H9 (cell line): ENCODE measurements around the gene INPP4A. TPM values are rescaled to one million over a fixed set of nuclear protein-coding genes. Genes with fewer than 3 reads are reported as not detected.

Source experiments
- DNase-seq: peaks from one replicate; pipeline ENCODE4 v3.0.0-alpha.2; 2017
- H2AFZ ChIP-seq: one replicate; pipeline ENCODE4 v1.6.1; 2013; ENCODE audit warnings: mild to moderate bottlenecking, low read length, control low read depth, moderate library complexity
- H2AK5ac ChIP-seq: 2 replicates; pipeline ENCODE4 v1.6.1; 2013; ENCODE audit warnings: low read length, control low read depth, mixed read lengths; ENCODE audit not compliant: insufficient read length
- H2BK120ac ChIP-seq: one replicate; pipeline ENCODE4 v1.6.1; 2013; ENCODE audit warnings: low read depth, mild to moderate bottlenecking, low read length, control low read depth, inconsistent platforms; ENCODE audit not compliant: poor library complexity, severe bottlenecking
- H2BK12ac ChIP-seq: 2 replicates; pipeline ENCODE4 v1.6.1; 2013; ENCODE audit warnings: low read length, control low read depth, mixed read lengths, low read depth; ENCODE audit not compliant: insufficient read length
- H2BK15ac ChIP-seq: 2 replicates; pipeline ENCODE4 v1.6.1; 2013; ENCODE audit warnings: low read depth, low read length, control low read depth
- H2BK20ac ChIP-seq: one replicate; pipeline ENCODE4 v1.6.1; 2013; ENCODE audit warnings: low read depth, mild to moderate bottlenecking, low read length, control low read depth, inconsistent platforms; ENCODE audit not compliant: poor library complexity, severe bottlenecking
- H2BK5ac ChIP-seq: 2 replicates; pipeline ENCODE4 v1.6.1; 2013; ENCODE audit warnings: low read length, control low read depth, mixed read lengths; ENCODE audit not compliant: insufficient read length
- H3K14ac ChIP-seq: 2 replicates; pipeline ENCODE4 v1.6.1; 2013; ENCODE audit warnings: low read length, control low read depth; ENCODE audit not compliant: insufficient read depth
- H3K18ac ChIP-seq: 2 replicates; pipeline ENCODE4 v1.6.1; 2013; ENCODE audit warnings: low read depth, mild to moderate bottlenecking, mixed read lengths, low read length, control low read depth; ENCODE audit not compliant: insufficient read length
- H3K23ac ChIP-seq: 2 replicates; pipeline ENCODE4 v1.6.1; 2013; ENCODE audit warnings: low read length, control low read depth, mixed read lengths, low read depth; ENCODE audit not compliant: insufficient read length
- H3K23me2 ChIP-seq: 2 replicates; pipeline ENCODE4 v1.6.1; 2013; ENCODE audit warnings: low read depth, mild to moderate bottlenecking, mixed read lengths, low read length, control low read depth; ENCODE audit not compliant: insufficient read length, poor library complexity, severe bottlenecking
- H3K27ac ChIP-seq: 2 replicates; pipeline ENCODE4 v1.5.1; 2013; ENCODE audit warnings: low read length, control low read depth, mixed read lengths, low read depth; ENCODE audit not compliant: insufficient read length
- H3K27me3 ChIP-seq: 2 replicates; pipeline ENCODE4 v1.6.1; 2013; ENCODE audit warnings: low read length, control low read depth, inconsistent platforms; ENCODE audit not compliant: insufficient read depth
- H3K4ac ChIP-seq: 2 replicates; pipeline ENCODE4 v1.6.1; 2013; ENCODE audit warnings: low read depth, mild to moderate bottlenecking, control low read depth, inconsistent platforms, low read length, moderate library complexity
- H3K4me1 ChIP-seq: 2 replicates; pipeline ENCODE4 v1.6.1; 2013; ENCODE audit warnings: low read length, control low read depth, inconsistent platforms; ENCODE audit not compliant: insufficient read depth
- H3K4me2 ChIP-seq: 2 replicates; pipeline ENCODE4 v1.6.1; 2013; ENCODE audit warnings: low read length, control low read depth, mixed read lengths; ENCODE audit not compliant: insufficient read length, insufficient read depth
- H3K56ac ChIP-seq: 2 replicates; pipeline ENCODE4 v1.6.1; 2013; ENCODE audit warnings: low read depth, mild to moderate bottlenecking, mixed read lengths, low read length, control low read depth; ENCODE audit not compliant: insufficient read length
- H3K79me1 ChIP-seq: 2 replicates; pipeline ENCODE4 v1.6.1; 2013; ENCODE audit warnings: low read depth, mild to moderate bottlenecking, moderate library complexity, low read length, control low read depth, inconsistent platforms; ENCODE audit not compliant: insufficient read depth, poor library complexity, severe bottlenecking
- H3K79me2 ChIP-seq: 2 replicates; pipeline ENCODE4 v1.6.1; 2013; ENCODE audit warnings: low read length, control low read depth, inconsistent platforms; ENCODE audit not compliant: insufficient read depth
- H3K9ac ChIP-seq: 2 replicates; pipeline ENCODE4 v1.6.1; 2013; ENCODE audit warnings: low read length, control low read depth, mixed read lengths; ENCODE audit not compliant: insufficient read length; ENCODE audit errors: extremely low read depth
- H3K9me3 ChIP-seq: one replicate; pipeline ENCODE4 v1.6.1; 2013; ENCODE audit warnings: low read depth, low read length, inconsistent platforms; ENCODE audit not compliant: control insufficient read depth
- H3T11ph ChIP-seq: one replicate; pipeline ENCODE4 v1.6.1; 2013; ENCODE audit warnings: mild to moderate bottlenecking, low read length, control low read depth, inconsistent platforms
- H4K20me1 ChIP-seq: one replicate; pipeline ENCODE4 v1.6.1; 2013; ENCODE audit not compliant: control insufficient read depth, insufficient read length, insufficient read depth
- H4K5ac ChIP-seq: 2 replicates; pipeline ENCODE4 v1.6.1; 2013; ENCODE audit warnings: low read depth, mild to moderate bottlenecking, mixed read lengths, low read length, control low read depth; ENCODE audit not compliant: insufficient read length
- H4K8ac ChIP-seq: replicated peaks from 2 replicates; pipeline ENCODE4 v1.6.1; 2013; ENCODE audit warnings: low read length, control low read depth, mixed read lengths, low read depth; ENCODE audit not compliant: insufficient read length
- H4K91ac ChIP-seq: 2 replicates; pipeline ENCODE4 v1.6.1; 2013; ENCODE audit warnings: low read depth, mild to moderate bottlenecking, moderate library complexity, mixed read lengths, low read length, control low read depth; ENCODE audit not compliant: insufficient read length
- H3K27ac Mint-ChIP-seq, 3 experiments: 2 replicates in 2 of 3; 3 replicates in 1 of 3; pipeline ENCODE4 v1.8.0; 2020 to 2021; ENCODE audit warnings: mixed read lengths in 3 of 3, mild to moderate bottlenecking in 1 of 3, moderate library complexity in 1 of 3
- H3K27me3 Mint-ChIP-seq: 2 replicates; pipeline ENCODE4 v1.8.0; 2021; ENCODE audit warnings: low read depth, mild to moderate bottlenecking, moderate library complexity, mixed read lengths
- H3K36me3 Mint-ChIP-seq, 3 experiments: 2 replicates in 2 of 3; 3 replicates in 1 of 3; pipeline ENCODE4 v1.8.0; 2020 to 2021; ENCODE audit warnings: low read depth in 3 of 3, mixed read lengths in 3 of 3; ENCODE audit not compliant: insufficient read depth in 1 of 3
- H3K4me1 Mint-ChIP-seq, 2 experiments: 2 replicates each; pipeline ENCODE4 v1.8.0; 2020; ENCODE audit warnings: mixed read lengths in 2 of 2
- H3K4me3 Mint-ChIP-seq, 2 experiments: 2 replicates in 1 of 2; 3 replicates in 1 of 2; pipeline ENCODE4 v1.8.0; 2020 to 2021; ENCODE audit warnings: mild to moderate bottlenecking in 2 of 2, mixed read lengths in 2 of 2, moderate library complexity in 1 of 2
- H3K9me3 Mint-ChIP-seq, 2 experiments: 2 replicates in 1 of 2; 3 replicates in 1 of 2; pipeline ENCODE4 v1.8.0; 2020; ENCODE audit warnings: mild to moderate bottlenecking in 2 of 2, mixed read lengths in 2 of 2, moderate library complexity in 1 of 2
- WGBS: extraction: QIAGEN DNeasy Blood & Tissue Kit; methylation state at CpG from one replicate; pipeline ENCODE4 v1.1.7; 2013; ENCODE audit warnings: missing lambda C conversion rate, low lambda C conversion rate, mixed read lengths; ENCODE audit not compliant: insufficient read length; ENCODE audit errors: extremely low coverage; 5-methylcytosine and 5-hydroxymethylcytosine counted together
- total RNA-seq: library from RNA; stranded (reverse); gene quantifications from 2 replicates; pipeline ENCODE4 v1.2.1, GENCODE V29; 2021
- TF ChIP-seq, protein P1 (sequence below): fragments of 200-600 bp; sonication (generic); conservative IDR thresholded peaks from 3 replicates; pipeline ENCODE4 v1.8.0; 2021; ENCODE audit warnings: antibody characterized with exemption, mild to moderate bottlenecking

INPP4A gene
- total RNA-seq, 1 experiment from 2014 or later, result 55.2 TPM

DNA sequence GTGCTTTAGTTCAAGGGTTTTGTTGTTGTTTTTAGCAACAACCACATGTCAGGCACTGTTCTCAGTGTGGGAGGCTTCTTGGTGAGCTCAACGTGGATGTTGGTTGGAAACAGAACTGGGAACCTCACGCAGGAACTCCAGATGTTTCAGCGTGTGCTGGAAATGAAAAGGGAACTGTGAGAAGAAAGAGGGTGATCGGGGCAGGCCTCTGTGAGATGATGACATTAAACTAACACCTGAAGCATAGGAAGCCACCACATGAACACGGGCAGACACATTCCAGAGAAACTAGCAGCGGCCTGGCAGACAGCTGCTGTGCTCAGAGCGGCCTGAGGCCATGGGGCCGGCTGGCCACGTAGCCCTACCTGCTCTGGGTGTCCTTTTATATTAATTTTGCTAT is 97.2 kb downstream of the INPP4A start:
- H3K4me2 ChIP-seq, result no peak overlapping the region
- H3K23me2 ChIP-seq, result no peaks in the 10 kb centered on the region
- H3K56ac ChIP-seq, result no peak overlapping the region
- no peak overlapping the region for H3K27ac ChIP-seq
- no peak overlapping the region for H2BK120ac ChIP-seq
- no peaks in the 10 kb centered on the region for H3K27me3 ChIP-seq
- no peak overlapping the region for H2AK5ac ChIP-seq
- no peaks in the 10 kb centered on the region for H3K9me3 ChIP-seq
- no peak overlapping the region for H2BK5ac ChIP-seq
- H4K20me1 ChIP-seq, result no peaks in the 10 kb centered on the region
- H3K18ac ChIP-seq, result no peak overlapping the region
- no peak overlapping the region for H2AFZ ChIP-seq
- H3K79me2 ChIP-seq, result no peaks in the 10 kb centered on the region
- DNase-seq, result no peak
- H3K4me1 ChIP-seq, result no peaks in the 10 kb centered on the region
- no peak overlapping the region for H2BK15ac ChIP-seq
- no peak overlapping the region for H3K23ac ChIP-seq
- no peak overlapping the region for H4K91ac ChIP-seq
- no peak overlapping the region for H3K4ac ChIP-seq
- no peak overlapping the region for H3K9ac ChIP-seq
- H3K14ac ChIP-seq, result no peak overlapping the region
- Mint-ChIP-seq H3K27ac (no peak overlapping the region; a peak in 1 of 7 replicates), H3K4me1 (no peaks in the 10 kb centered on the region), H3K36me3 (peaks cover 29 to 79% (median 77%) of the 10 kb centered on the region in 3 experiments), H3K4me3 (no peak overlapping the region), H3K27me3 (no peaks in the 10 kb centered on the region), H3K9me3 (no peaks in the 10 kb centered on the region)
- TF ChIP-seq, protein P1, sequence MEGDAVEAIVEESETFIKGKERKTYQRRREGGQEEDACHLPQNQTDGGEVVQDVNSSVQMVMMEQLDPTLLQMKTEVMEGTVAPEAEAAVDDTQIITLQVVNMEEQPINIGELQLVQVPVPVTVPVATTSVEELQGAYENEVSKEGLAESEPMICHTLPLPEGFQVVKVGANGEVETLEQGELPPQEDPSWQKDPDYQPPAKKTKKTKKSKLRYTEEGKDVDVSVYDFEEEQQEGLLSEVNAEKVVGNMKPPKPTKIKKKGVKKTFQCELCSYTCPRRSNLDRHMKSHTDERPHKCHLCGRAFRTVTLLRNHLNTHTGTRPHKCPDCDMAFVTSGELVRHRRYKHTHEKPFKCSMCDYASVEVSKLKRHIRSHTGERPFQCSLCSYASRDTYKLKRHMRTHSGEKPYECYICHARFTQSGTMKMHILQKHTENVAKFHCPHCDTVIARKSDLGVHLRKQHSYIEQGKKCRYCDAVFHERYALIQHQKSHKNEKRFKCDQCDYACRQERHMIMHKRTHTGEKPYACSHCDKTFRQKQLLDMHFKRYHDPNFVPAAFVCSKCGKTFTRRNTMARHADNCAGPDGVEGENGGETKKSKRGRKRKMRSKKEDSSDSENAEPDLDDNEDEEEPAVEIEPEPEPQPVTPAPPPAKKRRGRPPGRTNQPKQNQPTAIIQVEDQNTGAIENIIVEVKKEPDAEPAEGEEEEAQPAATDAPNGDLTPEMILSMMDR, result no peak
- no peak overlapping the region for H4K5ac ChIP-seq
- no CpG with 5 or more reads among the region's 9 CpGs for WGBS
- no peak overlapping the region for H2BK12ac ChIP-seq
- no peaks in the 10 kb centered on the region for H3K79me1 ChIP-seq
- H2BK20ac ChIP-seq, result no peak overlapping the region
- no peak overlapping the region for H3T11ph ChIP-seq
- no peak overlapping the region for H4K8ac ChIP-seq
